EH (cell line): ENCODE results near the gene BAMBI.
A peak's percentile ranks its signal among the peaks of the same experiment; 100 is the strongest.
"Not testable (repeated sequence)": the region's sequence is repeated elsewhere in the genome, so short reads cannot be mapped to it uniquely, and the experiment has no call there.

ENCODE experiments used
- DNase-seq: peaks from one replicate; pipeline ENCODE4 v3.0.0-alpha.2; 2015; ENCODE audit warnings: low read depth

The BAMBI gene, protein sequence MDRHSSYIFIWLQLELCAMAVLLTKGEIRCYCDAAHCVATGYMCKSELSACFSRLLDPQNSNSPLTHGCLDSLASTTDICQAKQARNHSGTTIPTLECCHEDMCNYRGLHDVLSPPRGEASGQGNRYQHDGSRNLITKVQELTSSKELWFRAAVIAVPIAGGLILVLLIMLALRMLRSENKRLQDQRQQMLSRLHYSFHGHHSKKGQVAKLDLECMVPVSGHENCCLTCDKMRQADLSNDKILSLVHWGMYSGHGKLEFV

DNA sequence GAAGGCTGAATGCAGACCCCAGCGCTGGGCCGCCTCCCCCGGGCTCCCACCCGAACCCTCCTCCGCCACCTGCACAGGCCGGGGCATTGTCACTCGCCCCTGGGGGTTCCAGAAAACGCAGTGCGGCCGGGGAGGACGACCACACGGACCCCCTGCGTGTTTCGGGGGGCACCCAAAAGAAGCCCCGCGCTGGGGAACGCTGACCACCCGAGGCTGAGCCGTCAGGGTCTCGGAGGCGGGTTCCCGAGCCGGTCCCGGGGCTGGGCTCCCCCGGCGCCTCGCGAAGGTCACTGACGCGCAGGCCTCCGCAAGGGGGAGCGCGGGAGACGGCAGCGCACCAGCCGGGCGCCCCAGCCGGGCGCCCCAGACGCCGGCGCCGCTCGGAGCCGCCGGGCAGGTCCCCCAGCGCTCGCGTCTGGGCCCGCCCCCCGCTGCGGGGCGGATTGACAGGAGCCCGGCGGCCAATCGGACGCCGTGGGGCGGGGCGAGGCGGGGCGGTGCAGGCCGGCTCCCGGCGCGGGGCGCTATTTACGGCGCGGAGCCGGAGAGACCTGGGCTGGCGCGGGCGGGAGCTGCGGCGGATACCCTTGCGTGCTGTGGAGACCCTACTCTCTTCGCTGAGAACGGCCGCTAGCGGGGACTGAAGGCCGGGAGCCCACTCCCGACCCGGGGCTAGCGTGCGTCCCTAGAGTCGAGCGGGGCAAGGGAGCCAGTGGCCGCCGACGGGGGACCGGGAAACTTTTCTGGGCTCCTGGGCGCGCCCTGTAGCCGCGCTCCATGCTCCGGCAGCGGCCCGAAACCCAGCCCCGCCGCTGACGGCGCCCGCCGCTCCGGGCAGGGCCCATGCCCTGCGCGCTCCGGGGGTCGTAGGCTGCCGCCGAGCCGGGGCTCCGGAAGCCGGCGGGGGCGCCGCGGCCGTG, at the start of gene BAMBI:
Gene BAMBI, plus strand, starts transcription at position 554 of the 920 bp plus-strand sequence. CDS start 377 bp downstream, outside the sequence.
- DNase-seq, result peak; percentile 91

- DNase-seq, result peak; percentile 79
Observed at GRCh38 chr10:28628184-28628893, 49.0 kb upstream of the BAMBI start.

- DNase-seq, result peak; percentile 54
Observed at GRCh38 chr10:28631896-28632583, 45.3 kb upstream of the BAMBI start.

- DNase-seq, result no peak
Observed at GRCh38 chr10:28632584-28632945, 44.8 kb upstream of the BAMBI start.

DNA sequence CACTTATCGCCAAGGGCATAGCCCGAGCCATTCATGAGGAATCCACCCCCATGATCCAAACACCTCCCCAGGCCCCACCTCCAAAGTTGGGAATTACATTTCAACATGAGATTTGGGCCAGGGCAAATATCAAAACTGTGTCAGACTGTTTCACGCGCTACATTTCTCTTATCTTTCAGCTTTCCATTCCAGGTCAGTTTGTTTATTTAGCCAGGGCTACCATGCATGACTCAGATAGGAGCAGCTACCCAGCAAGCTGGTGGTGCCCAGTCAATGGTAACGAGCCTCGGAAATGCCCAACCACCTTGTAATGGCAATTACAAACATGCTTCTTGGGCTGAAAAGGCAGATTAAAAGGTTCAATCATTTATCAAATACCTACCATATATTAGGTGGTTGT, 43.6 kb upstream of the BAMBI start:
- DNase-seq, result no peak

GRCh38 chr10:28637346-28637745, 40.0 kb upstream of the BAMBI start:
- DNase-seq, result no peak

GRCh38 chr10:28638392-28638791, 38.9 kb upstream of the BAMBI start:
- no peak for DNase-seq

- no peak for DNase-seq
Observed at GRCh38 chr10:28640551-28640950, 36.8 kb upstream of the BAMBI start.

GRCh38 chr10:28644647-28645046, 32.7 kb upstream of the BAMBI start:
- no peak for DNase-seq

DNA sequence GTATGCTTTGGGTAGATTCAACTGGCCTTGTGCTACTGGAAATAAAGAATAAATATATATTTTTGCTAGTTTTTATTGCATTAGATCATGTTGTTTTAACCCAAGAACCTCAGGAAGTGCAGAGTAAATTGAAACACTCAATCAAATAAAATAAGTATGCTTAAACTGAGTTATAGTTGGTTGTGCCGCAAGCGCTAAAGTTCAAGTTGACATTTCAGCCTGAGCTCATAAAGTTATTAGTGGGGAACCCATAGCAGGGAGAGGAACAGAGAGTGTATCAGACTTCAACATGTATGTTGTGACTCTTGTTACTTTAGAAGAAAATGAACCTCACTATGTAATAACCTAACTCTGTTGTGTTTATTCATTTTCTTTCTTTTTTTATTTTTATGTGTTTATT, 25.2 kb upstream of the BAMBI start:
- DNase-seq, result no peak

- DNase-seq, result no peak
Observed at GRCh38 chr10:28652703-28653102, 24.6 kb upstream of the BAMBI start.

- not testable (repeated sequence) for DNase-seq
Observed at GRCh38 chr10:28658824-28659223, 18.5 kb upstream of the BAMBI start.

DNA sequence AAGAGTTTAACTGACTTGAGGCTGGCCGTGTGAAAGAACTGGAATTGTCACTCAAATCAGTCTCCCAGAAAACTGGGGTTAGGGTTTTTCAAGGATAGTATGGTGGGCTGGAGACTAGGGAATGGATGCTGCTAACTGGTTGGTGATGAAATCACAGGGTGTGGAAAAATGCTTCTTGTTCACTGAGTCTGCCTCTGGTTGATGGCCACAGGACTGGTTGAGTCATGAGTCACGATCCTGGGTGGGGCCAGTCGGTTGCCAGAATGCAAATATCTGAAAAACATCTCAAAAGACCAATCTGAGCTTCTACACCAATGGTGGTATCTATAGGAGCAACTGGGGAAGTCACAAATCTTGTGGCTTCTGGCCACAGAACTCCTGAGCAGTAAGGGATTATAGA, 16.3 kb upstream of the BAMBI start:
- peak; percentile 91 for DNase-seq

DNA sequence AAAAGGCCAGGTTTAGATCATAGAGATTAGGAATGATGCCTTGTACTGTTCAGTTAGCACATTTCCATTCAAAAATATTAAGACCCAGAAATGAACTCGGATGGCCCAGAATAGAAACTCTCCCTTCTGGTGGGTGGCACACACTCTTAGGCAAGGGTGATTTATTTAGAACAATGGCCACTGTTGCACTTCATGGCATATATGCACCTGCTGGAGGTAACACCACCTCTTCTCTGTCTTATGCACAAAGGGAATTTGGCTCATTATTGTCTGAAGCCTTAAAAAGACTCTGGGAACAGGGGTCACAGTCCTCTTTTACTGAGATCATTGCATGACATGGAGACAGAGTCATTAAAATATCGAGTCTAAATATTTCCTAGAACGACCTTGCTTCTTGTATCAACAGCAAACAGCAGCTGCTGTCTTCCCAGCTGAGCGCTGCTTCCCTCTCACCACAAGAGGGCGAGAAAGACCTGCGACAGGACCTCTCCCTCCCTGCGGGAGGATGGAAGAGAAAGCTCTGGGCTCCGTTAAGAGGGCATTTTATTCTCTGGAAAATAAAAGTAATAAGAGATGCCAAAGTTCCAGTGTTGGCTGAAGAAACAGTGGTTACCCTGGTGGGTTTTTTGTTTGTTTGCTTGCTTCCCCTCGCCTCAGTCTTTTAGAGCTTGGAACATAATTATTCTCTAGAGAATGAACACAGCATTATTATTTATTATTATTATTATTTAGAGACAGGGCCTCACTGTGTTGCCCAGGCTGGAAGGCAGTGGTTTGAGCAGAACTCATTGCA, 13.5 kb upstream of the BAMBI start:
- peak; percentile 85 for DNase-seq

GRCh38 chr10:28664369-28664740, 13.0 kb upstream of the BAMBI start:
- peak; percentile 71 for DNase-seq

DNA sequence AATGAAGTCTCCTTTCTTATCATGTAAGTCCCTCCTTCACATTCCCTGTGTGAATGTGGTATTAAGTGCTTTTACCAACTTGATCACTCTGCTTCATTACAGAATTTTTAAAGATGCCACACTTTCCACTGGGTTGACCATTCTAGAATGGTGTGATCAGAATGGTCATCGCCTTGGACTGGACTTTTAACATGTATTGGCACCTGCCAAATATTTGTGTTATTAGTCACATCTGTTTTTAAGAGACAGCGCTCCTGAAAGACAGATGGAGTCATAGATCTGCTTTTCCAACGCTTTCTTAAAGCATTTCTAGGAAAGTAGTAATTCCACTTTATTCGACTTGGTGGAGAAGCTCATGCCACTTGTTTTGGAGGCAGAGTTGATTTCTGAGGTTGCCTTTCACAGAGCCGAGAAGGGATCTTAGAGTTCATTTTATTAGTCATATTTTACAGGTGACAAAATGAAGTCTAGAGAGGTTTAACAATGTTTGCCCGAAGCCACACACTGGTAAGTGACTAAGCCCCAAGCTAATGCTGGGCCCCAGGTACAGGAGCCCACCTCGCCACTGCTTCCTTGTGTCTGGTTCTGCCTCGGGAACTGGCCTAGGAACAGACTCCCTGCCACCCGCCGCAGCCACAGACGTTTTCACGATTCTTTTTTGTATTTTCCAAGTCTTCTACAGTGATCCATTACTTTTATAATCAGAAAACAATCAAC, 10.4 kb upstream of the BAMBI start:
- DNase-seq, result no peak

DNA sequence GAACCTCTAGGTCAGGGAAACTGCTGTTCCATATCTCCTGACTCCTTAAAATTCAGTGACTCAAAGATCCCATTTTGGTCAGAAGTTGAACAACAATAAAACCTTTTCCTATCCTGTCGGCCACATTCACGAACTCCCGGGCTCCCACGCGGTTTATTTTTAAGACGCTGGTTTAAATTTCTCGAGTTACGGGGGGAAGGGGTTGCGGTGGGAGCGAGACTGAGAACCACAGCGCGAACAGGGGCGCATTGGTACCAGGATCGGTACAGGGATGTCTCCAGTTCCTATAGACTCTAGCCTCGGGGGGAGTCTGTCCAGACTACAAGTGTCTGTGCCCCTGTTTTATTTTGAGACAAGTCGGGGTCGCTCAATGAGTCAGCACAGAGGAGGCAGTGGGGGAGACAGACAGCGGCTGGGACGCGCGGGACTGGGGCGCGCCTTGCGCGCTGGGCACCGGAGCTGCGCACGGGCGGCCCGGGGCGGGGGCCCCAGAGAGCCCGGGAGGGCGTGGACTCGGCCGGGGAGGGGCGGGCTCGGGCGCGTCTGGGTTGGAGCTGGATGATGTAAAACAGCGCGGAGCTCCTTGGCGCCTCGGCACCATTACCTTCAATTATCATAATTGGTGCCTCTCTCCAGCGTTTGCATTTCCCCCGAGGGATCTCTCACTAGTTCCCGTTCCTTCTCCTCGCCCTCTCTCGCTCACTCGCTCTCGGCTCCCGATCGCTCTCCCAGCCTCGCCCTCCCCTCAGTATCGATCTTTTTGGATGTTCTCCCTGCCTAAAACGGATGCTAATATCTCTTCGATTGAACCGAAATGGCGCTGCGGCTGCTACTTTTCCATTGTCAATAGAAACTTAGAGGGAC, 8.7 kb upstream of the BAMBI start:
- peak; percentile 36 for DNase-seq

- DNase-seq, result no peak
Observed at GRCh38 chr10:28669227-28670173, 7.8 kb upstream of the BAMBI start.

GRCh38 chr10:28674782-28675181, 2.5 kb upstream of the BAMBI start:
- no peak for DNase-seq
